Lung (tissue), 12 donors: ENCODE results near the gene PPP1R12C. TPM values are rescaled to one million over a fixed set of nuclear protein-coding genes. Genes with fewer than 3 reads are reported as not detected.

Experiments used
- ATAC-seq: fragments of 200-7000 bp; cut with Tn5 transposase; one replicate; pipeline ENCODE4 v1.9.1; 2020; ENCODE audit warnings: moderate number of reproducible peaks; ENCODE audit not compliant: insufficient read depth, low FRiP score
- DNase-seq, 3 donors: peaks; one replicate each; pipeline ENCODE4 v3.0.0-alpha.2; 2013 to 2017
- H3K27ac ChIP-seq, 2 donors: one replicate each; pipeline ENCODE4 v1.5.1; 2013; ENCODE audit warnings: mild to moderate bottlenecking in 2 of 2, moderate library complexity in 2 of 2, control low read depth in 1 of 2, inconsistent platforms in 1 of 2, low read depth in 1 of 2, low read length in 1 of 2
- H3K27me3 ChIP-seq, 3 donors: one replicate each; pipeline ENCODE4 v1.5.1; 2013; ENCODE audit warnings: low read length in 2 of 3; ENCODE audit not compliant: control insufficient read depth in 3 of 3, insufficient read depth in 3 of 3
- H3K36me3 ChIP-seq, 4 donors: one replicate each; pipeline ENCODE4 v1.5.1; 2013; ENCODE audit warnings: low read length in 4 of 4, mild to moderate bottlenecking in 1 of 4, moderate library complexity in 1 of 4; ENCODE audit not compliant: control insufficient read depth in 4 of 4, insufficient read depth in 4 of 4
- H3K4me1 ChIP-seq, 5 donors: one replicate each; pipeline ENCODE4 v1.5.1; 2013; ENCODE audit warnings: low read length in 5 of 5, mild to moderate bottlenecking in 2 of 5, moderate library complexity in 1 of 5; ENCODE audit not compliant: control insufficient read depth in 5 of 5, insufficient read depth in 5 of 5
- H3K4me3 ChIP-seq: one replicate; pipeline ENCODE4 v1.5.1; 2013; ENCODE audit warnings: mild to moderate bottlenecking, control low read depth, moderate library complexity
- H3K9ac ChIP-seq, 2 donors: one replicate each; pipeline ENCODE4 v1.5.1; 2013; ENCODE audit warnings: low read length in 2 of 2, control low read depth in 1 of 2; ENCODE audit not compliant: insufficient read depth in 1 of 2
- H3K9me3 ChIP-seq, 4 donors: one replicate each; pipeline ENCODE4 v1.5.1; 2013; ENCODE audit warnings: low read length in 3 of 4, mild to moderate bottlenecking in 1 of 4, moderate library complexity in 1 of 4; ENCODE audit not compliant: control insufficient read depth in 4 of 4, insufficient read depth in 3 of 4
- WGBS, 2 donors: extraction: QIAGEN DNeasy Blood & Tissue Kit; methylation state at CpG; one replicate each; pipeline ENCODE4 v1.1.7; 2013; 5-methylcytosine and 5-hydroxymethylcytosine counted together
- polyA plus RNA-seq, 2 donors: library from polyadenylated mRNA; stranded (reverse); fragments of 200-250 nt; gene quantifications; one replicate each; pipeline ENCODE4 v1.2.1, GENCODE V29; 2013
- total RNA-seq, 2 donors: library from RNA; depleted of rRNA in 1 of 2; stranded (reverse); fragments of >200 nt in 1 of 2; gene quantifications; one replicate each; pipeline ENCODE4 v1.2.1, GENCODE V29; 2014 to 2021
- TF ChIP-seq, protein P1 (sequence below): IDR thresholded peaks from 2 replicates; pipeline ENCODE4 v1.5.1; 2012; ENCODE audit warnings: mild to moderate bottlenecking; ENCODE audit errors: control extremely low read depth, extremely low read depth
- donor health status: control.
- donor health status: control.
- donor health status: Bipolar disorder and iron deficiency.
- donor health status: healthy.
- donor health status: DM: yes; HTN: yes; CAD: no.

PPP1R12C gene
- total and polyA plus RNA-seq, 4 donors = 47.4 to 163 (median 111) TPM

DNA sequence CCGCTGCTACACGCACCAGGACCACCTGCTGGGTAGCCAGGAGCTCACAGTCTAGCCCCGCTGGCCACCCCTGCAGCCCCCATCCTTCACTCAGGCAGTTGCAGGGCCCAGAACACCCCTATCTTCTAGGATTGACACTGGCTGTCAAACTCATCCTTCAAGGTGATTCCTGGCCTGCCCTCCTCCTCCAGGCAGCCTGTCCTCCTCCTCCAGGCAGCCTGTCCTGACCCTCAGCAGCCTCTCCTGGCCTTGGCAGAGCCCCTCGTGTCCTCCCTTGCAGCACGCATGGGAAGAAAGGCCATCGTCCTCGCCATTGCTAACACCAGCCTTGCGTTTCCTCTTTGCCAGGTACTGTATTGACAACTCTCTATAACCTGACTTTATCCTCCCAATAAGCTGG is 45.5 kb downstream of the PPP1R12C start:
- Histone ChIP-seq H3K9me3 (peaks cover 0 to 4% (median 0%) of the 10 kb centered on the region in 4 donors), H3K27me3 (peaks cover 0 to 22% (median 16%) of the 10 kb centered on the region in 3 donors), H3K4me3 (no peak overlapping the region)

GRCh38 chr19:55071129-55071502 is 46.3 kb downstream of the PPP1R12C start:
- Histone ChIP-seq H3K36me3 (no peaks in the 10 kb centered on the region), H3K4me3 (no peak overlapping the region), H3K9me3 (peaks cover 0 to 4% (median 0%) of the 10 kb centered on the region in 4 donors), H3K27me3 (peaks cover 0 to 18% (median 18%) of the 10 kb centered on the region in 3 donors), H3K9ac (no peak overlapping the region), H3K4me1 (peaks cover 0 to 2% (median 0%) of the 10 kb centered on the region in 5 donors), H3K27ac (no peak overlapping the region)
- DNase-seq = no peak
- 52 to 64% methylated on average over 8 of the region's 8 CpGs for WGBS, 2 donors
- no peak for ATAC-seq
- TF ChIP-seq, protein P1, sequence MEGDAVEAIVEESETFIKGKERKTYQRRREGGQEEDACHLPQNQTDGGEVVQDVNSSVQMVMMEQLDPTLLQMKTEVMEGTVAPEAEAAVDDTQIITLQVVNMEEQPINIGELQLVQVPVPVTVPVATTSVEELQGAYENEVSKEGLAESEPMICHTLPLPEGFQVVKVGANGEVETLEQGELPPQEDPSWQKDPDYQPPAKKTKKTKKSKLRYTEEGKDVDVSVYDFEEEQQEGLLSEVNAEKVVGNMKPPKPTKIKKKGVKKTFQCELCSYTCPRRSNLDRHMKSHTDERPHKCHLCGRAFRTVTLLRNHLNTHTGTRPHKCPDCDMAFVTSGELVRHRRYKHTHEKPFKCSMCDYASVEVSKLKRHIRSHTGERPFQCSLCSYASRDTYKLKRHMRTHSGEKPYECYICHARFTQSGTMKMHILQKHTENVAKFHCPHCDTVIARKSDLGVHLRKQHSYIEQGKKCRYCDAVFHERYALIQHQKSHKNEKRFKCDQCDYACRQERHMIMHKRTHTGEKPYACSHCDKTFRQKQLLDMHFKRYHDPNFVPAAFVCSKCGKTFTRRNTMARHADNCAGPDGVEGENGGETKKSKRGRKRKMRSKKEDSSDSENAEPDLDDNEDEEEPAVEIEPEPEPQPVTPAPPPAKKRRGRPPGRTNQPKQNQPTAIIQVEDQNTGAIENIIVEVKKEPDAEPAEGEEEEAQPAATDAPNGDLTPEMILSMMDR = no peak

More for the DNA sequence above, 45.5 kb downstream of the PPP1R12C start:
- Histone ChIP-seq H3K9ac (no peak overlapping the region), H3K36me3 (no peaks in the 10 kb centered on the region), H3K4me1 (peaks cover 0 to 2% (median 0%) of the 10 kb centered on the region in 5 donors), H3K27ac (no peak overlapping the region)
- no peak for DNase-seq
- TF ChIP-seq, protein P1 = no peak
- 68 to 69% methylated on average over 8 of the region's 8 CpGs for WGBS, 2 donors
- ATAC-seq = no peak

DNA sequence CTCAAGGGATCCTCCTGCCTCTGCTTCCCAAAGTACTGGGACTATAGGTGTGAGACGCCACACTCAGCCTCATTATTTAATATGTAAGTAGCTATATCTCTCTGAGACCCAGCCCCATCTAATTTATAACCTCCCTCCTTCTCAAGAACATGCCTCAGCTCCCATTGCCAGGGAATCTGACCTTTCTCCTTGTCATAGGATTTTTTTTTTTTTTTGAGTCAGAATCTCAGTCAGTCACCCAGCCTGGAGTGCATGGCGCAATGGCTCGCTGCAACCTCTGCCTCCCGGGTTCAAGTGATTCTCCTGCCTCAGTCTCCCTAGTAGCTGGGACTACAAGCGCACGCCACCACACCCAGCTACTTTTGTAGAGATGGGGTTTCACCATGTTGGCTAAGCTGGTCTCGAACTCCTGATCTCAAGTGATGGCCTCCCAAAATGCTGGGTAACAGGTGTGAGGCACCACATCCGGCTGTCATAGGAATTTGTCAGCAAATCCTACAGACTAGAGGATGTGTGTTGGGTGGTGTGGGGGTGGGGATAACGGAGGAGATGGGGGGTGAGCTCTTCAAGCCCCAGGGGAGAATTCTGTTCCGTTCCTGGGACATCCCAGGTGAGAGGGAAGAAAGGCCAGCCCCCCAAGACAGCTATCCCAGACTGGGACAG is 46.8 kb downstream of the PPP1R12C start:
- Histone ChIP-seq H3K36me3 (no peaks in the 10 kb centered on the region), H3K9me3 (peaks cover 0 to 4% (median 0%) of the 10 kb centered on the region in 4 donors), H3K9ac (no peak overlapping the region), H3K27me3 (peaks cover 0 to 20% (median 18%) of the 10 kb centered on the region in 3 donors), H3K27ac (no peak overlapping the region), H3K4me3 (no peak overlapping the region), H3K4me1 (peaks cover 0 to 2% (median 0%) of the 10 kb centered on the region in 5 donors)
- no peak for DNase-seq
- TF ChIP-seq, protein P1 = no peak
- WGBS, 2 donors = 80 to 92% methylated on average over 10 of the region's 10 CpGs
- ATAC-seq = no peak

DNA sequence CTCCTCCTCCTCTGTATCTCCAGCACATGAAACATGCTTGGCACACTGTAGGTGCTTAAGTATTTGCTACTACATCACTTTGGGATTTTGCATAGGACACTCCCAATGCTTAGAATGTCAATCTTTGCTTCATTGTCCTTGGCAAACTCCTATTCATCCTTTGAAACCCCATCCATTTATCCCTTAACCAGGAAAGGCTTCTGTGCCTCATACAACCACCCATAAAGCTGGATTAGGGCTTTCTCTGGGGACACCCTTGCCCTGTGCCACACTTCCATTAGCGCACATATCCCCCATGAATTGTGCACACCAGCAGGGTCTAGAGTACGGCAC is 47.6 kb downstream of the PPP1R12C start:
- Histone ChIP-seq H3K4me1 (peaks cover 0 to 2% (median 0%) of the 10 kb centered on the region in 5 donors), H3K4me3 (no peak overlapping the region), H3K9ac (no peak overlapping the region), H3K9me3 (peaks cover 0 to 4% (median 0%) of the 10 kb centered on the region in 4 donors), H3K27me3 (peaks cover 0 to 20% (median 18%) of the 10 kb centered on the region in 3 donors), H3K27ac (peak overlapping the region in 1 of 2 donors; percentile 35), H3K36me3 (no peaks in the 10 kb centered on the region)
- WGBS, 2 donors = 97% methylated on average over 2 of the region's 2 CpGs
- DNase-seq (no peak), ATAC-seq (no peak)
- TF ChIP-seq, protein P1 = no peak
